ENCODE measurements around the gene TRAK1.
A peak's percentile ranks its signal among the peaks of the same experiment; 100 is the strongest.

The TRAK1 gene

GRCh38 chr3:42183991-42184632 is 93.0 kb downstream of the TRAK1 start:
- DNase-seq: no peak

GRCh38 chr3:42184651-42185443 is 93.7 kb downstream of the TRAK1 start:
- DNase-seq: no peak

GRCh38 chr3:42187936-42188335 is 96.8 kb downstream of the TRAK1 start:
- DNase-seq: no peak

- DNase-seq: no peak
Observed at GRCh38 chr3:42188376-42188775, 97.2 kb downstream of the TRAK1 start.

- no peak for DNase-seq
Observed at GRCh38 chr3:42189001-42189460, 97.9 kb downstream of the TRAK1 start.

- DNase-seq: no peak
Observed at GRCh38 chr3:42189736-42190135, 98.6 kb downstream of the TRAK1 start.

- peak; percentile 63 for DNase-seq
Observed at GRCh38 chr3:42190701-42191442, 99.7 kb downstream of the TRAK1 start.

GRCh38 chr3:42191443-42191747 is 100.2 kb downstream of the TRAK1 start:
- no peak for DNase-seq

GRCh38 chr3:42192334-42193200 is 101.4 kb downstream of the TRAK1 start:
- DNase-seq: no peak

- DNase-seq: no peak
Observed at GRCh38 chr3:42194943-42195510, 103.9 kb downstream of the TRAK1 start.

- DNase-seq: no peak
Observed at GRCh38 chr3:42195879-42196330, 104.7 kb downstream of the TRAK1 start.

GRCh38 chr3:42198709-42199108 is 107.6 kb downstream of the TRAK1 start:
- DNase-seq: no peak

- DNase-seq: no peak
Observed at GRCh38 chr3:42202217-42202865, 111.2 kb downstream of the TRAK1 start.

- no peak for DNase-seq
Observed at GRCh38 chr3:42204867-42205599, 113.9 kb downstream of the TRAK1 start.

- no peak for DNase-seq
Observed at GRCh38 chr3:42205800-42206514, 114.8 kb downstream of the TRAK1 start.

- no peak for DNase-seq
Observed at GRCh38 chr3:42209917-42210316, 118.8 kb downstream of the TRAK1 start.

GRCh38 chr3:42210726-42211125 is 119.6 kb downstream of the TRAK1 start:
- DNase-seq: no peak

- no peak for DNase-seq
Observed at GRCh38 chr3:42213417-42213816, 122.3 kb downstream of the TRAK1 start.

- DNase-seq: no peak
Observed at GRCh38 chr3:42214064-42214463, 122.9 kb downstream of the TRAK1 start.

GRCh38 chr3:42214565-42215283 is 123.6 kb downstream of the TRAK1 start:
- no peak for DNase-seq

Data from activated naive CD4-positive, alpha-beta T cell treated with anti-CD3 and anti-CD28 coated beads, Interleukin-2, amount 50 U/mL, for 16 hours (primary cell).